DOHH2 (cell line): ENCODE results near the gene QRICH2.
"Not testable (repeated sequence)": the region's sequence is repeated elsewhere in the genome, so short reads cannot be mapped to it uniquely, and the experiment has no call there.

Experiments
- H3F3A ChIP-seq: fragments of 200-600 bp; sonication (generic), shearing (Covaris generic); 2 replicates; pipeline ENCODE4 v1.6.0; 2016; ENCODE audit warnings: antibody characterized with exemption, mild to moderate bottlenecking; ENCODE audit not compliant: control insufficient read depth, insufficient read depth
- H3K27ac ChIP-seq: fragments of 200-600 bp; sonication (generic); 2 replicates; pipeline ENCODE4 v1.5.1; 2014; ENCODE audit warnings: low read depth, mild to moderate bottlenecking, low read length, moderate library complexity
- H3K27me3 ChIP-seq: fragments of 200-600 bp; sonication (generic); 2 replicates; pipeline ENCODE4 v1.6.1; 2014; ENCODE audit warnings: mild to moderate bottlenecking, low read length, mixed read lengths; ENCODE audit not compliant: control insufficient read depth
- H3K36me3 ChIP-seq: fragments of 200-600 bp; sonication (generic); 2 replicates; pipeline ENCODE4 v1.6.1; 2014; ENCODE audit warnings: mild to moderate bottlenecking, low read length, moderate library complexity, mixed read lengths; ENCODE audit not compliant: control insufficient read depth
- H3K4me1 ChIP-seq: fragments of 200-600 bp; sonication (generic); 2 replicates; pipeline ENCODE4 v1.6.1; 2014; ENCODE audit warnings: mild to moderate bottlenecking, low read length, mixed read lengths; ENCODE audit not compliant: control insufficient read depth
- H3K4me2 ChIP-seq: fragments of 200-600 bp; sonication (generic); 2 replicates; pipeline ENCODE4 v1.6.0; 2014; ENCODE audit warnings: mild to moderate bottlenecking, low read length, moderate library complexity
- H3K4me3 ChIP-seq: fragments of 200-600 bp; sonication (generic); 2 replicates; pipeline ENCODE4 v1.5.1; 2014; ENCODE audit warnings: mild to moderate bottlenecking, low read length, mixed read lengths
- H3K79me2 ChIP-seq: fragments of 200-600 bp; sonication (generic); 2 replicates; pipeline ENCODE4 v1.6.1; 2014; ENCODE audit warnings: mild to moderate bottlenecking, low read length, mixed read lengths; ENCODE audit not compliant: control insufficient read depth
- H3K9me2 ChIP-seq: fragments of 200-600 bp; sonication (generic); replicated peaks from 2 replicates; pipeline ENCODE4 v1.6.1; 2014; ENCODE audit warnings: mild to moderate bottlenecking, low read length, mixed read lengths; ENCODE audit not compliant: control insufficient read depth
- H3K9me3 ChIP-seq: fragments of 200-600 bp; sonication (generic); 2 replicates; pipeline ENCODE4 v1.6.1; 2014; ENCODE audit warnings: antibody characterized with exemption, low read length, mixed read lengths; ENCODE audit not compliant: control insufficient read depth, insufficient read depth
- H4K20me1 ChIP-seq: fragments of 200-600 bp; sonication (generic); 2 replicates; pipeline ENCODE4 v1.6.0; 2014; ENCODE audit warnings: low read depth, mild to moderate bottlenecking, antibody characterized with exemption, low read length, moderate library complexity; ENCODE audit not compliant: control insufficient read depth, insufficient read depth
- CTCF ChIP-seq: fragments of 200-600 bp; sonication (generic); IDR thresholded peaks from one replicate; pipeline ENCODE4 v1.5.1; 2014; ENCODE audit warnings: antibody characterized with exemption, mild to moderate bottlenecking, low read depth, low read length; ENCODE audit not compliant: poor library complexity, severe bottlenecking
- EZH2phosphoT487 ChIP-seq: fragments of 200-600 bp; sonication (generic); IDR thresholded peaks from 2 replicates; pipeline ENCODE4 v1.6.1; 2017; ENCODE audit warnings: borderline replicate concordance, mild to moderate bottlenecking, antibody characterized with exemption, low read length, moderate library complexity, mixed read lengths

The QRICH2 gene

GRCh38 chr17:76246080-76247066 is 61.7 kb downstream of the QRICH2 start:
- peaks cover 5% of the 10 kb centered on the region for H3K4me1 ChIP-seq
- H3F3A ChIP-seq: no peaks in the 10 kb centered on the region
- no peaks in the 10 kb centered on the region for H3K9me2 ChIP-seq
- H4K20me1 ChIP-seq: no peaks in the 10 kb centered on the region
- H3K79me2 ChIP-seq: no peaks in the 10 kb centered on the region
- peaks cover 32% of the 10 kb centered on the region for H3K27me3 ChIP-seq
- H3K27ac ChIP-seq: no peak overlapping the region
- H3K9me3 ChIP-seq: no peaks in the 10 kb centered on the region
- no peak overlapping the region for H3K4me2 ChIP-seq
- no peaks in the 10 kb centered on the region for H3K36me3 ChIP-seq
- TF ChIP-seq EZH2phosphoT487 (no peak), CTCF (no peak)
- H3K4me3 ChIP-seq: no peak overlapping the region

GRCh38 chr17:76244721-76245120 is 63.4 kb downstream of the QRICH2 start:
- not testable (repeated sequence) for H4K20me1 ChIP-seq, H3K9me2 ChIP-seq, H3F3A ChIP-seq, H3K27ac ChIP-seq, H3K36me3 ChIP-seq, H3K79me2 ChIP-seq, H3K4me2 ChIP-seq, H3K9me3 ChIP-seq, H3K4me1 ChIP-seq, H3K4me3 ChIP-seq
- H3K27me3 ChIP-seq: peaks cover 40% of the 10 kb centered on the region

GRCh38 chr17:76243826-76244679 is 64.0 kb downstream of the QRICH2 start:
- peaks cover 44% of the 10 kb centered on the region for H3K27me3 ChIP-seq
- H3F3A ChIP-seq: no peaks in the 10 kb centered on the region
- H3K4me2 ChIP-seq: no peak overlapping the region
- no peak overlapping the region for H3K27ac ChIP-seq
- peaks cover 9% of the 10 kb centered on the region for H3K4me1 ChIP-seq
- no peaks in the 10 kb centered on the region for H3K36me3 ChIP-seq
- H3K4me3 ChIP-seq: no peak overlapping the region
- H3K9me2 ChIP-seq: no peaks in the 10 kb centered on the region
- H3K79me2 ChIP-seq: no peaks in the 10 kb centered on the region
- H3K9me3 ChIP-seq: no peaks in the 10 kb centered on the region
- TF ChIP-seq CTCF: no peak
- TF ChIP-seq EZH2phosphoT487: no peak
- H4K20me1 ChIP-seq: no peaks in the 10 kb centered on the region
